ACC112 (cell line): ENCODE data around the gene PKIG.

Experiments used
- H2AFZ ChIP-seq: fragments of 200-600 bp; sonication (generic); one replicate; pipeline ENCODE4 v1.6.0; 2017; ENCODE audit warnings: antibody characterized with exemption, low read length; ENCODE audit not compliant: unreplicated experiment
- H3K27ac ChIP-seq: fragments of 200-600 bp; sonication (generic); 2 replicates; pipeline ENCODE4 v1.5.1; 2014; ENCODE audit warnings: low read depth, mild to moderate bottlenecking, antibody characterized with exemption, low read length, moderate library complexity
- H3K27me3 ChIP-seq: fragments of 200-600 bp; sonication (generic); 2 replicates; pipeline ENCODE4 v1.6.1; 2014; ENCODE audit warnings: mild to moderate bottlenecking, antibody characterized with exemption, low read length, moderate library complexity, mixed read lengths; ENCODE audit not compliant: insufficient read depth
- H3K36me3 ChIP-seq: fragments of 200-600 bp; sonication (generic); 2 replicates; pipeline ENCODE4 v1.6.1; 2016; ENCODE audit warnings: mild to moderate bottlenecking, antibody characterized with exemption, low read length, moderate library complexity, mixed read lengths; ENCODE audit not compliant: insufficient read depth
- H3K4me1 ChIP-seq: fragments of 200-600 bp; sonication (generic); one replicate; pipeline ENCODE4 v1.6.1; 2016; ENCODE audit warnings: low read length, mixed read lengths; ENCODE audit not compliant: insufficient read depth, unreplicated experiment, control insufficient read depth
- H3K4me3 ChIP-seq: fragments of 200-600 bp; sonication (generic); 2 replicates; pipeline ENCODE4 v1.5.1; 2014; ENCODE audit warnings: mild to moderate bottlenecking, low read depth, low read length
- H3K79me2 ChIP-seq: fragments of 200-600 bp; sonication (generic); one replicate; pipeline ENCODE4 v1.6.0; 2016; ENCODE audit warnings: low read length; ENCODE audit not compliant: control insufficient read depth, unreplicated experiment, insufficient read depth

Gene PKIG

GRCh38 chr20:44606725-44607441 is 24.5 kb downstream of the PKIG start:
- no peak overlapping the region for H2AFZ ChIP-seq
- peaks cover 16% of the 10 kb centered on the region for H3K4me1 ChIP-seq
- no peaks in the 10 kb centered on the region for H3K27me3 ChIP-seq
- H3K27ac ChIP-seq: no peak overlapping the region
- no peaks in the 10 kb centered on the region for H3K36me3 ChIP-seq
- H3K79me2 ChIP-seq: peaks cover under 1% of the 10 kb centered on the region
- H3K4me3 ChIP-seq: no peak overlapping the region

DNA sequence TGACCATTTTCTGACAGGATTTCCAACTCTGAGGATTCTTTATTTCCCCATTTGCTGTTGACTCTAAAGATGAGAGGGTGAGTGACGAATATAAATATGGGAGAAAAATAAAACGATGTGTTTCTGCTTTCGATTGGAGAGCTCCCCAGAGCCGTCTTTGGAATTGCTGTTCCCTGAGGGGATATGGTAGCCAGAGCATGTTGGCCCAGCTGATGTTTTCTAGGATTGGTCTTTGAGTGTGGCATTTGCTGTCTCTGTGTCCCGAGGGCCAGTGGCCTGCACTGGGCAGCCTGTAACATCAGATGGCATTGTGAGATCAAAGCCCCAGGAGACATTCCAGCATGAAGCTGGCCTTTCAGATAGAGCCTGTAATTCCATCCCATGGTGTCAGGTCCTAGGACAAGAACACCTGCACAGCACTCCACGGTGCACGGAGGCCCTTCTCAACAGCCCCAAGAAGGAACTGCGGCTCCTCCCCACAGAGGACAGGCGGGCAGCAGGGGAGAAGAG is 26.7 kb downstream of the PKIG start:
- H3K27me3 ChIP-seq: no peaks in the 10 kb centered on the region
- no peaks in the 10 kb centered on the region for H3K36me3 ChIP-seq
- H2AFZ ChIP-seq: no peak overlapping the region
- peaks cover 2% of the 10 kb centered on the region for H3K79me2 ChIP-seq
- peaks cover 10% of the 10 kb centered on the region for H3K4me1 ChIP-seq
- H3K4me3 ChIP-seq: no peak overlapping the region
- peak overlapping the region; percentile 35 for H3K27ac ChIP-seq

- no peaks in the 10 kb centered on the region for H3K36me3 ChIP-seq
- peaks cover 10% of the 10 kb centered on the region for H3K4me1 ChIP-seq
- no peaks in the 10 kb centered on the region for H3K27me3 ChIP-seq
- peak overlapping the region; percentile 43 for H2AFZ ChIP-seq
- H3K4me3 ChIP-seq: no peak overlapping the region
- H3K79me2 ChIP-seq: peaks cover 2% of the 10 kb centered on the region
- H3K27ac ChIP-seq: peak overlapping the region; percentile 35
These were observed 27.3 kb downstream of the PKIG start for GRCh38 chr20:44609516-44610312.

DNA sequence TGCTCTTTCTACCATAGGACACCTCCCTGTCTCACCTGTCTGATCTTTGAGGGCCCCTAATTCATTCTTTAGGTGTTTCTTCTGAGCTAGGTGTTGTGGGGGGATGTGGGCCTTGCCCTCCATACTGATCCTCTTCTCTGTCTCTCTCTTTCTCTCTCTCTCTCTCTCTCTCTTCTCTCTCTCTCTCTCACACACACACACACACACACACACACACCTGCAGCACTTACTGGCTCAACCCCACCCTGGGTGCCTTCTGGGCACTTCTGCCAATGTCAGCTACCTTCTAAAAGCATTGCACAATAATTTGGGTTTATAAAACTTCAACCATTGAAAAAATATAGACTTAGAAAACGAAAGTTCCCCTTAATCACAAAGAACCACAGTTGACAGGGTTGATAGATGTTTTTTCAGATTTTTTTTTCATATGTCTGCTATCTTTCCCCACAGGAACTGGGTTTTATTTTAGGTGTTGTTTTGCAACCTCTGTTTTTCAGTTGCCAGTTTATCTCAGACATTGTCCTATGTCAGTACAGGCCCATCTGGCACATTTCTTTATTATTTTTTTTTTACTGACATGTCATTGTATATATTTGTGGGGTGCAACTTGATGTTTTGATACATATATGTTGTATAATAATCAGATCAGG is 28.1 kb downstream of the PKIG start:
- no peak overlapping the region for H2AFZ ChIP-seq
- no peaks in the 10 kb centered on the region for H3K27me3 ChIP-seq
- no peak overlapping the region for H3K4me3 ChIP-seq
- H3K79me2 ChIP-seq: peaks cover 2% of the 10 kb centered on the region
- peaks cover 17% of the 10 kb centered on the region for H3K4me1 ChIP-seq
- peak overlapping the region; percentile 23 for H3K27ac ChIP-seq
- no peaks in the 10 kb centered on the region for H3K36me3 ChIP-seq

DNA sequence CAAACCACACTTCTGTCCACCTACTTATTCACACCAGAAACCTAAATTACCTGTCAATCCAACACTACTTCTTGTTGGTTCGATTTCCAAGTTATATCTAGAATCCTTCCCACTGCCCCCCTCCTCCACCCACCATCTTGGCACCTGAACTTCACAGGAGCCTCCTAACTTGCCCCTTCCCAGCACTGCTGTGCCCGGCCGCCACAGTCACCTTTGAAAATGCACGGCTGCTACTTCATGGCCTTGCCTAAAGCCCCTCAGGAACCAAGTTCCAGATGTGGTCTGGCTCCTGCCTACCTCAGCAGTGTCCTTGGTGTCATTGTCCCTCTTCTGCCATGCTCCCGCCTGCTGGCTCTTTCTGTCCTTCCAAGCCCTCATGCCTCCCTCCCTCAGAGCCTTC is 31.2 kb downstream of the PKIG start:
- Histone ChIP-seq H2AFZ (no peak overlapping the region), H3K4me1 (peaks cover 19% of the 10 kb centered on the region), H3K36me3 (no peaks in the 10 kb centered on the region), H3K4me3 (no peak overlapping the region), H3K27ac (no peak overlapping the region), H3K79me2 (peaks cover 2% of the 10 kb centered on the region), H3K27me3 (no peaks in the 10 kb centered on the region)

- H3K4me1 ChIP-seq: peaks cover 13% of the 10 kb centered on the region
- H3K79me2 ChIP-seq: peaks cover 2% of the 10 kb centered on the region
- H2AFZ ChIP-seq: no peak overlapping the region
- H3K27me3 ChIP-seq: no peaks in the 10 kb centered on the region
- H3K27ac ChIP-seq: peak overlapping the region; percentile 18; the same call in 1 of the 2 replicates
- no peaks in the 10 kb centered on the region; the same call in 1 of the 2 replicates for H3K36me3 ChIP-seq
- H3K4me3 ChIP-seq: no peak overlapping the region
These were observed 32.1 kb downstream of the PKIG start for GRCh38 chr20:44614525-44614924.

DNA sequence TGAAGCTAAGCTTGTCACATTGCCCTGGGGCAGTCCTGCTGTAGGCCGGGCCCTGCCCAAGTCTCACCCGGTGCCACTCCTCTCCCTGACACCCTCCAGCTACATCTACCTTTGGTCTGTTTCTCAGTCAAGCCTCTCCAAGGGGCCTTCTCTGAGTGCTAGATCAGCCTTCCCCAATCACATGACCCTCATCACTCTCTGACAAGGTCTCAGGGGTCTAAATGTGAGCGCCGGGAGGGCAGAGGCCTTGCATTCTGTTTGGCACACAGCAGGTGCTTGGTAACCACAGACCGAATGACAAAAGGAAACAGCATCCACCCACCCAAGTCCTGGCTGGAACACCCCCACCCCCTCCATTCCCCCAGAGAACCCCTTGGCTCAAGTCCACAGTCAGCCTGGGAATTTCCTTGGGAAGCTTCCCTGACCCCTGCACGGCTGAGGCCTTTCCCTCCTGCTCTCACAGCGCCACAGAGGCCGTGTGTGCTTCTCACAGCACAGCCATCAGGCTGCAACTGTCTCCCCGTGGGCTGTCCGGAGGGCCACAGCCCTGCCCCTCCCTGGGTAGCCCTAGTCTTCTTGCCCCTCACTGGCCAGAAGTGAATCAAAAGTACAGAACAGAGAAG is 32.9 kb downstream of the PKIG start:
- Histone ChIP-seq H3K36me3 (peaks cover 6% of the 10 kb centered on the region; the same call in 1 of the 2 replicates), H3K4me1 (peaks cover 9% of the 10 kb centered on the region), H3K27ac (peak overlapping the region; percentile 18; the same call in 1 of the 2 replicates), H3K4me3 (no peak overlapping the region), H2AFZ (no peak overlapping the region), H3K27me3 (no peaks in the 10 kb centered on the region), H3K79me2 (peaks cover 2% of the 10 kb centered on the region)

- peaks cover 9% of the 10 kb centered on the region for H3K4me1 ChIP-seq
- H3K27ac ChIP-seq: no peak overlapping the region
- peaks cover 2% of the 10 kb centered on the region for H3K79me2 ChIP-seq
- no peak overlapping the region for H2AFZ ChIP-seq
- peaks cover 9% of the 10 kb centered on the region; the same call in 1 of the 2 replicates for H3K36me3 ChIP-seq
- no peaks in the 10 kb centered on the region for H3K27me3 ChIP-seq
- H3K4me3 ChIP-seq: no peak overlapping the region
These were observed 33.7 kb downstream of the PKIG start for GRCh38 chr20:44615876-44616603.

DNA sequence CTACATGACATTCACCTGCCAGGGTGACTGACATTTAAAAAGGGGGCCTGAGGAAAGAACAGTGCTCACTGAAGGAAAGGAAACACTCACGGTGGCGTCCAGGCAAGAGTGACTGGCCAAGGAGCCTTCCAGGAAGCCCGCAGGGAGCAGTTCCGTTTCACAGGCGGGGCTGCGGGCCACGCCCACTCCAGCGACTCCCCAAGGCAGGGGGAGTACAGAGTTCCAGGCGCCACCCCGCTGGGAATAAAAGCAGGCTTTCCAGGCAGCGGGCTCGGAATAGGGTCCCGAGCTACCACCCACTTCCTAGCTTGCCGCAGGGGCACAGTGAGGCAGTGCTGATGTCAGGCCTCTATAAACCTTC is 34.2 kb downstream of the PKIG start:
- Histone ChIP-seq H2AFZ (no peak overlapping the region), H3K4me3 (no peak overlapping the region), H3K79me2 (peaks cover 2% of the 10 kb centered on the region), H3K27ac (no peak overlapping the region), H3K27me3 (no peaks in the 10 kb centered on the region), H3K36me3 (peaks cover 10% of the 10 kb centered on the region; the same call in 1 of the 2 replicates), H3K4me1 (peaks cover 9% of the 10 kb centered on the region)

DNA sequence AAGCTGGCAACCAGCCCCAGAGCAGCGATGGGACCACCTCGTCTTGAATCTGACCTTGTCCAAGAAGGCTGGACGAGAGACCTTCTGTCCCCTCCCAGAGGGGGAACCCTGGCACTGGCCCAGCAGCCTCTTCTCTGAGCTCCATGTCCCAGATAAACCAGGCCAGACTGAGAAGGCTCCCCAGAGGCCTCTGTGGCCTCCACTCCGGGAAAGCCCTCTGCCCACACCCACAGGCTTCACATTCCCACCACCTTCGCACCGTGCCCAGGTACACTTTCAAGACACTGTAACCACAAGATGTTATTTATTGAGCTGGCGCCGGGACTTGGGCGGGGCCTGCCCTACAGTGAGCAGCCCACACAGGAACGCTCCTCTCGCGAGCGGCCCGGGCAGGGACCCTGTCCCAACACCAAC is 35.9 kb downstream of the PKIG start:
- Histone ChIP-seq H3K27me3 (no peaks in the 10 kb centered on the region), H2AFZ (no peak overlapping the region), H3K79me2 (no peaks in the 10 kb centered on the region), H3K27ac (no peak overlapping the region), H3K4me1 (peaks cover 9% of the 10 kb centered on the region), H3K4me3 (no peak overlapping the region), H3K36me3 (peaks cover 27% of the 10 kb centered on the region; the same call in 1 of the 2 replicates)
